IMR-90 (cell line): ENCODE data around the gene MAPKAP1. TPM values are rescaled to one million over a fixed set of nuclear protein-coding genes. Genes with fewer than 3 reads are reported as not detected.

ENCODE experiments used
- ATAC-seq: fragments of 200-7000 bp; cut with Tn5 transposase; 2 replicates; pipeline ENCODE4 v1.9.1; 2020; ENCODE audit warnings: low read depth, mild to moderate bottlenecking, moderate library complexity
- BruUV-seq: library from RNA; stranded (reverse); fragments of 400-500 nt; replicated peaks from 2 replicates; lab custom pipeline; 2021; lab: Mats Ljungman, UMichigan
- CTCF ChIA-PET: fragments of 300-600 bp; formaldehyde crosslinking; extraction: SDS; loops from one replicate; lab custom pipeline; 2021; ENCODE audit warnings: antibody characterized with exemption; lab: Yijun Ruan, JAX
- POLR2A ChIA-PET: fragments of 300-600 bp; sonication (Branson Sonifier 250); formaldehyde crosslinking; loops from one replicate; lab custom pipeline; 2022; ENCODE audit warnings: antibody characterized with exemption; ENCODE audit not compliant: unreplicated experiment; lab: Charles Lee
- DNase-seq: peaks from one replicate; pipeline ENCODE4 v3.0.0; 2013
- H2AFZ ChIP-seq: replicated peaks from 2 replicates; pipeline ENCODE3; 2013; ENCODE audit warnings: low read length, mild to moderate bottlenecking; ENCODE audit not compliant: poor library complexity
- H2AK5ac ChIP-seq: 2 replicates; pipeline ENCODE4 v1.6.1; 2013; ENCODE audit warnings: low read depth, low read length, inconsistent platforms
- H2AK9ac ChIP-seq: replicated peaks from 2 replicates; pipeline ENCODE3; 2013; ENCODE audit warnings: mild to moderate bottlenecking, low read depth, low read length, moderate library complexity; ENCODE audit not compliant: poor library complexity
- H2BK120ac ChIP-seq: 2 replicates; pipeline ENCODE4 v1.6.1; 2013; ENCODE audit warnings: low read depth, low read length, inconsistent platforms
- H2BK15ac ChIP-seq: 3 replicates; pipeline ENCODE4 v1.6.1; 2013; ENCODE audit warnings: low read depth, low read length, inconsistent platforms
- H2BK20ac ChIP-seq: 2 replicates; pipeline ENCODE4 v1.6.1; 2013; ENCODE audit warnings: low read depth, mild to moderate bottlenecking, inconsistent platforms, low read length, moderate library complexity
- H2BK5ac ChIP-seq: 2 replicates; pipeline ENCODE4 v1.6.1; 2013; ENCODE audit warnings: mild to moderate bottlenecking, low read depth, low read length, inconsistent platforms; ENCODE audit not compliant: poor library complexity, severe bottlenecking
- H3K14ac ChIP-seq: replicated peaks from 2 replicates; pipeline ENCODE4 v1.6.1; 2013; ENCODE audit warnings: low read depth, low read length, inconsistent platforms
- H3K18ac ChIP-seq: 2 replicates; pipeline ENCODE4 v1.6.1; 2013; ENCODE audit warnings: low read depth, low read length, control low read depth
- H3K23ac ChIP-seq: 2 replicates; pipeline ENCODE4 v1.6.1; 2013; ENCODE audit warnings: low read depth, low read length, inconsistent platforms
- H3K27ac ChIP-seq: 2 replicates; pipeline ENCODE4 v1.5.1; 2013; ENCODE audit warnings: mild to moderate bottlenecking, control low read depth, low read length; ENCODE audit not compliant: insufficient read depth
- H3K27me3 ChIP-seq: 2 replicates; pipeline ENCODE4 v1.6.1; 2013; ENCODE audit warnings: low read length; ENCODE audit not compliant: control insufficient read depth, insufficient read depth
- H3K36me3 ChIP-seq: 2 replicates; pipeline ENCODE4 v1.6.1; 2013; ENCODE audit warnings: low read length, mixed read lengths; ENCODE audit not compliant: control insufficient read depth, insufficient read depth
- H3K4ac ChIP-seq: 2 replicates; pipeline ENCODE4 v1.6.1; 2013; ENCODE audit warnings: low read depth, low read length, inconsistent platforms
- H3K4me1 ChIP-seq: 2 replicates; pipeline ENCODE4 v1.6.1; 2013; ENCODE audit warnings: low read length, mixed read lengths; ENCODE audit not compliant: control insufficient read depth, insufficient read depth
- H3K4me2 ChIP-seq: 2 replicates; pipeline ENCODE4 v1.6.1; 2013; ENCODE audit warnings: low read depth, mild to moderate bottlenecking, control low read depth, low read length, moderate library complexity
- H3K4me3 ChIP-seq: 2 replicates; pipeline ENCODE4 v1.5.1; 2013; ENCODE audit warnings: low read depth, mild to moderate bottlenecking, control low read depth, low read length, moderate library complexity; ENCODE audit not compliant: insufficient read depth
- H3K56ac ChIP-seq: 2 replicates; pipeline ENCODE4 v1.6.1; 2013; ENCODE audit warnings: low read length, inconsistent platforms; ENCODE audit not compliant: insufficient read depth; ENCODE audit errors: extremely low read depth
- H3K79me1 ChIP-seq, 2 experiments: 2 replicates each; pipeline ENCODE4 v1.6.1; 2013; ENCODE audit warnings: low read length in 2 of 2, inconsistent platforms in 1 of 2, low read depth in 1 of 2
- H3K9ac ChIP-seq: 2 replicates; pipeline ENCODE4 v1.6.1; 2013; ENCODE audit warnings: low read depth, low read length, control low read depth
- H3K9me1 ChIP-seq: 2 replicates; pipeline ENCODE4 v1.6.1; 2013; ENCODE audit warnings: low read length, inconsistent platforms; ENCODE audit not compliant: insufficient read depth
- H3K9me3 ChIP-seq: 2 replicates; pipeline ENCODE4 v1.6.1; 2013; ENCODE audit warnings: low read length; ENCODE audit not compliant: control insufficient read depth, insufficient read depth
- H4K20me1 ChIP-seq: 2 replicates; pipeline ENCODE4 v1.6.1; 2013; ENCODE audit warnings: low read length, inconsistent platforms; ENCODE audit not compliant: insufficient read depth
- H4K5ac ChIP-seq: 2 replicates; pipeline ENCODE4 v1.6.1; 2013; ENCODE audit warnings: mild to moderate bottlenecking, low read depth, low read length, control low read depth
- H4K8ac ChIP-seq, 2 experiments: 2 replicates each; pipeline ENCODE4 v1.6.1; 2013; ENCODE audit warnings: low read depth in 2 of 2, low read length in 2 of 2, control low read depth in 1 of 2, inconsistent platforms in 1 of 2
- H4K91ac ChIP-seq: 2 replicates; pipeline ENCODE4 v1.6.1; 2013; ENCODE audit warnings: low read depth, low read length, inconsistent platforms; ENCODE audit not compliant: insufficient read depth
- CHD1 ChIP-seq: IDR thresholded peaks from 2 replicates; pipeline ENCODE4 v1.6.1; 2012; ENCODE audit warnings: low read depth, low read length, improper control_type of control experiment
- FOS ChIP-seq: fragments of 150-350 bp; IDR thresholded peaks from 2 replicates; pipeline ENCODE4 v1.6.1; 2016; ENCODE audit warnings: low read depth, low read length
- MAFK ChIP-seq: IDR thresholded peaks from 2 replicates; pipeline ENCODE4 v1.6.1; 2012; ENCODE audit warnings: low read depth, low read length, improper control_type of control experiment
- MAZ ChIP-seq: IDR thresholded peaks from 2 replicates; pipeline ENCODE4 v1.6.1; 2012; ENCODE audit warnings: low read depth, mild to moderate bottlenecking, low read length, improper control_type of control experiment, moderate library complexity, borderline replicate concordance
- POLR2A ChIP-seq: IDR thresholded peaks from 2 replicates; pipeline ENCODE4 v1.6.1; 2012; ENCODE audit warnings: mild to moderate bottlenecking, low read depth, low read length
- USF2 ChIP-seq: fragments of 150-350 bp; IDR thresholded peaks from 2 replicates; pipeline ENCODE4 v1.6.1; 2017; ENCODE audit warnings: mild to moderate bottlenecking, antibody characterized with exemption, low read length, low read depth
- WGBS, 2 experiments: methylation state at CpG; one replicate each; pipeline versions ENCODE4 v1.1.5 to v1.1.7; 2013; ENCODE audit warnings: missing lambda C conversion rate in 2 of 2; ENCODE audit not compliant: insufficient read length in 1 of 2; ENCODE audit errors: extremely low coverage in 2 of 2; 5-methylcytosine and 5-hydroxymethylcytosine counted together
- dilution Hi-C: fragments of 300-500 bp; cut with HindIII; formaldehyde crosslinking; loops from one replicate; pipeline ENCODE4 v1.14.3; 2018; ENCODE audit warnings: low sequenced_read_pairs; ENCODE audit not compliant: unreplicated experiment
- in situ Hi-C: fragments of 300-500 bp; cut with MboI; formaldehyde crosslinking; loops from 3 replicates; pipeline ENCODE4 v1.14.3; 2019; ENCODE audit warnings: low sequenced_read_pairs, inconsistent platforms, mixed read lengths
- intact Hi-C: fragments of 100-400 bp; cut with micrococcal nuclease; formaldehyde crosslinking; loops from 2 replicates; pipeline ENCODE4 v1.10.0; 2022
- polyA plus RNA-seq, 3 experiments: library from polyadenylated mRNA; depleted of rRNA; stranded (reverse); fragments of >200 nt; gene quantifications; 2 replicates each; pipeline ENCODE4 v1.2.3, GENCODE V29; 2012; ENCODE audit warnings: low replicate concordance in 1 of 3
- total RNA-seq: library from RNA; depleted of rRNA; stranded (reverse); fragments of >200 nt; gene quantifications from 2 replicates; pipeline ENCODE4 v1.2.3, GENCODE V29; 2012
- TF ChIP-seq, protein P1 (sequence below): conservative IDR thresholded peaks from 2 replicates; pipeline ENCODE4 v1.5.1; 2012; ENCODE audit warnings: mild to moderate bottlenecking, low read depth, low read length, improper control_type of control experiment
- TF ChIP-seq, protein P2 (sequence below): fragments of 150-350 bp; IDR thresholded peaks from 2 replicates; pipeline ENCODE4 v1.6.1; 2016; ENCODE audit warnings: low read depth, mild to moderate bottlenecking, low read length, moderate library complexity, borderline replicate concordance

Gene MAPKAP1
- total and polyA plus RNA-seq, 2 of the 4 experiments (the other 2 are of a cell fraction), result 87.2 to 158 TPM

- Histone ChIP-seq H3K36me3 (peaks cover 3% of the 10 kb centered on the region; the same call in 1 of the 2 replicates), H3K4me1 (peaks cover 21% of the 10 kb centered on the region), H3K4ac (no peak overlapping the region), H2BK20ac (no peak overlapping the region), H3K27ac (no peak overlapping the region; the same call in 1 of the 2 replicates), H3K56ac (no peak overlapping the region), H3K9me3 (no peaks in the 10 kb centered on the region), H3K9ac (no peak overlapping the region), H4K20me1 (peaks cover 8% of the 10 kb centered on the region; the same call in 1 of the 2 replicates), H2AFZ (no peak overlapping the region), H3K79me1 (peaks cover 19 to 31% of the 10 kb centered on the region in 2 experiments), H3K14ac (0 out of 2 replicates have a peak overlapping the region, but pooled peaks have one; percentile 14), H3K23ac (no peak overlapping the region; the same call in 1 of the 2 replicates), H4K91ac (no peak overlapping the region), H3K4me3 (no peak overlapping the region), H2AK5ac (no peak overlapping the region), H4K8ac (no peak overlapping the region), H3K18ac (no peak overlapping the region), H2BK120ac (no peak overlapping the region), H2AK9ac (no peak overlapping the region), H4K5ac (no peak overlapping the region), H3K27me3 (no peaks in the 10 kb centered on the region), H2BK5ac (no peak overlapping the region), H3K4me2 (no peak overlapping the region), H3K9me1 (peaks cover 10% of the 10 kb centered on the region; the same call in 1 of the 2 replicates), H2BK15ac (no peak overlapping the region)
- ChIA-PET CTCF (no interaction called here), POLR2A (no interaction called here)
- ATAC-seq (no peak), DNase-seq (no peak)
- in situ Hi-C loops (no loop called here), dilution Hi-C loops (no loop called here), intact Hi-C loops (loop anchor here (10.0 kb wide), 1 partner anchor 162 kb away; no protein-coding TSS in a partner anchor)
- TF ChIP-seq POLR2A, result no peak
- TF ChIP-seq, protein P1, sequence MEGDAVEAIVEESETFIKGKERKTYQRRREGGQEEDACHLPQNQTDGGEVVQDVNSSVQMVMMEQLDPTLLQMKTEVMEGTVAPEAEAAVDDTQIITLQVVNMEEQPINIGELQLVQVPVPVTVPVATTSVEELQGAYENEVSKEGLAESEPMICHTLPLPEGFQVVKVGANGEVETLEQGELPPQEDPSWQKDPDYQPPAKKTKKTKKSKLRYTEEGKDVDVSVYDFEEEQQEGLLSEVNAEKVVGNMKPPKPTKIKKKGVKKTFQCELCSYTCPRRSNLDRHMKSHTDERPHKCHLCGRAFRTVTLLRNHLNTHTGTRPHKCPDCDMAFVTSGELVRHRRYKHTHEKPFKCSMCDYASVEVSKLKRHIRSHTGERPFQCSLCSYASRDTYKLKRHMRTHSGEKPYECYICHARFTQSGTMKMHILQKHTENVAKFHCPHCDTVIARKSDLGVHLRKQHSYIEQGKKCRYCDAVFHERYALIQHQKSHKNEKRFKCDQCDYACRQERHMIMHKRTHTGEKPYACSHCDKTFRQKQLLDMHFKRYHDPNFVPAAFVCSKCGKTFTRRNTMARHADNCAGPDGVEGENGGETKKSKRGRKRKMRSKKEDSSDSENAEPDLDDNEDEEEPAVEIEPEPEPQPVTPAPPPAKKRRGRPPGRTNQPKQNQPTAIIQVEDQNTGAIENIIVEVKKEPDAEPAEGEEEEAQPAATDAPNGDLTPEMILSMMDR, result no peak
- TF ChIP-seq, protein P2, sequence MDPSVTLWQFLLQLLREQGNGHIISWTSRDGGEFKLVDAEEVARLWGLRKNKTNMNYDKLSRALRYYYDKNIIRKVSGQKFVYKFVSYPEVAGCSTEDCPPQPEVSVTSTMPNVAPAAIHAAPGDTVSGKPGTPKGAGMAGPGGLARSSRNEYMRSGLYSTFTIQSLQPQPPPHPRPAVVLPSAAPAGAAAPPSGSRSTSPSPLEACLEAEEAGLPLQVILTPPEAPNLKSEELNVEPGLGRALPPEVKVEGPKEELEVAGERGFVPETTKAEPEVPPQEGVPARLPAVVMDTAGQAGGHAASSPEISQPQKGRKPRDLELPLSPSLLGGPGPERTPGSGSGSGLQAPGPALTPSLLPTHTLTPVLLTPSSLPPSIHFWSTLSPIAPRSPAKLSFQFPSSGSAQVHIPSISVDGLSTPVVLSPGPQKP, result no peak
- no peak for TF ChIP-seq MAFK
- no peak for TF ChIP-seq FOS
- no peak for TF ChIP-seq CHD1
- no peak for TF ChIP-seq MAZ
- TF ChIP-seq USF2, result no peak
- BruUV-seq, result no TSS peak
- no CpG with 5 or more reads among the region's 4 CpGs for WGBS, 2 experiments
Measured at GRCh38 chr9:125472562-125472925, 234.5 kb downstream of the MAPKAP1 start.
